Mesendoderm (in vitro differentiated cells): ENCODE data around the gene NBPF1.
A peak's percentile ranks its signal among the peaks of the same experiment; 100 is the strongest.
"Not testable (repeated sequence)": the region's sequence is repeated elsewhere in the genome, so short reads cannot be mapped to it uniquely, and the experiment has no call there.

Source experiments
- DNase-seq: peaks from one replicate; pipeline ENCODE4 v3.0.0; 2013
- H2AK5ac ChIP-seq: 2 replicates; pipeline ENCODE4 v1.6.1; 2013; ENCODE audit warnings: low read length, inconsistent platforms
- H2BK120ac ChIP-seq: 2 replicates; pipeline ENCODE4 v1.6.1; 2013; ENCODE audit warnings: low read depth, mild to moderate bottlenecking, low read length, moderate library complexity, mixed read lengths
- H2BK15ac ChIP-seq: replicated peaks from 2 replicates; pipeline ENCODE4 v1.6.1; 2013; ENCODE audit warnings: low read depth, mild to moderate bottlenecking, moderate library complexity
- H2BK5ac ChIP-seq: 2 replicates; pipeline ENCODE4 v1.6.1; 2013; ENCODE audit warnings: low read length, inconsistent platforms
- H3K18ac ChIP-seq: 2 replicates; pipeline ENCODE4 v1.6.1; 2013; ENCODE audit warnings: mild to moderate bottlenecking, low read length, mixed read lengths
- H3K23ac ChIP-seq: one replicate; pipeline ENCODE4 v1.6.1; 2013; ENCODE audit warnings: low read length
- H3K27ac ChIP-seq: 2 replicates; pipeline ENCODE4 v1.5.1; 2013; ENCODE audit warnings: low read depth, mild to moderate bottlenecking, inconsistent platforms, low read length, moderate library complexity
- H3K27me3 ChIP-seq: 2 replicates; pipeline ENCODE4 v1.6.1; 2013; ENCODE audit warnings: low read length, control low read depth, mild to moderate bottlenecking, inconsistent platforms; ENCODE audit not compliant: insufficient read depth, poor library complexity
- H3K36me3 ChIP-seq: 2 replicates; pipeline ENCODE4 v1.6.1; 2013; ENCODE audit warnings: low read length, inconsistent platforms; ENCODE audit not compliant: control insufficient read depth, insufficient read depth
- H3K4ac ChIP-seq: one replicate; pipeline ENCODE4 v1.6.1; 2013; ENCODE audit warnings: low read depth, mild to moderate bottlenecking, low read length, moderate library complexity
- H3K4me1 ChIP-seq: 2 replicates; pipeline ENCODE4 v1.6.1; 2013; ENCODE audit warnings: low read depth, low read length, inconsistent platforms; ENCODE audit not compliant: control insufficient read depth
- H3K4me2 ChIP-seq: 2 replicates; pipeline ENCODE4 v1.6.1; 2013; ENCODE audit warnings: low read length
- H3K4me3 ChIP-seq: 2 replicates; pipeline ENCODE4 v1.5.1; 2013; ENCODE audit warnings: mild to moderate bottlenecking, low read length
- H3K56ac ChIP-seq: one replicate; pipeline ENCODE4 v1.6.1; 2013; ENCODE audit warnings: low read length
- H3K79me1 ChIP-seq: 2 replicates; pipeline ENCODE4 v1.6.1; 2013; ENCODE audit warnings: low read length, inconsistent platforms
- H3K79me2 ChIP-seq: 2 replicates; pipeline ENCODE4 v1.6.1; 2013; ENCODE audit warnings: mild to moderate bottlenecking, low read length; ENCODE audit not compliant: control insufficient read depth, insufficient read depth
- H3K9ac ChIP-seq: 2 replicates; pipeline ENCODE4 v1.6.1; 2013; ENCODE audit warnings: low read length, inconsistent platforms
- H4K5ac ChIP-seq: one replicate; pipeline ENCODE4 v1.6.1; 2013; ENCODE audit warnings: low read length
- H4K8ac ChIP-seq: one replicate; pipeline ENCODE4 v1.6.1; 2013; ENCODE audit warnings: low read depth, mild to moderate bottlenecking, control low read depth, low read length, moderate library complexity
- WGBS: extraction: QIAGEN DNeasy Blood & Tissue Kit; methylation state at CpG from one replicate; pipeline ENCODE4 v1.1.7; 2013; ENCODE audit warnings: low lambda C conversion rate, missing lambda C conversion rate; ENCODE audit not compliant: insufficient coverage; ENCODE audit errors: extremely low coverage; 5-methylcytosine and 5-hydroxymethylcytosine counted together

Gene NBPF1

DNA sequence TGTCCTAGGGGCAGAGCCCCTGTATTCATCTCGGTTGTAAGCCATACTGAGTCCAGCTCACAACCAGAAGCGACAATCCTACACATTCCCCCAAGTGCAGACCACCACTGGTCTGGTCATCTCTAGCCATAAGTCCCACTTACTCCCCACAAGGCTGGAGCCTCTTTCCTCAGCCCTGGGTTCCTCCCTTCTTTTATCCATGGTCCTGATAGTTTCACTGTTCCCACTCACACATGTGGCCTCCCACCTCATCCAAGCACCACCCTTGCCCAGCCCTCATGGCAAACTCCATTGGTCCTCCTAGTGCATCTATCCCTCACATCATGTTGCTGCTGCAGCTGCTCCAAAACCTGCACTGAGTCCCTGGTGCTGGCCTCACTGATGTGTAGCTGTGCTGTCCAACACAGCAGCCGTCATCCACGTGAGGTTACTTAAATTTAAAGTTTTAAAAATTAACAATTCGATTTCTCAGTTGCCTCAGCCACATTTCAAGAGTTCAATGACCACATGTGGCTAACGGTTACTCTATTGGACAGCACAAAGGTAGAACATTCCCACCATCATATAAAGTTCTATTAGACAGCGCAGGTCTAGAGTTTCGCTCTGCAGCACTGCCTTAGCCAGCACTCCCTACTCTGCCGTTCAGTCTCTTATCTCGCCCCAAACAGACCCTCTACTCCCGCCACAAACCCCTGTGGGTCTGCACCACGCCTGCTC is 30.3 kb upstream of the NBPF1 start:
- H2BK15ac ChIP-seq, H3K27ac ChIP-seq, H3K4me1 ChIP-seq, H2BK120ac ChIP-seq, H3K27me3 ChIP-seq, H3K79me2 ChIP-seq, H4K5ac ChIP-seq, DNase-seq, H3K23ac ChIP-seq, H2BK5ac ChIP-seq, H4K8ac ChIP-seq, H3K18ac ChIP-seq, H3K36me3 ChIP-seq, H3K4ac ChIP-seq: not testable (repeated sequence)
- Histone ChIP-seq H3K9ac (peak overlapping the region; percentile 75), H3K79me1 (peaks cover 14% of the 10 kb centered on the region), H2AK5ac (peak overlapping the region; percentile 53), H3K56ac (peak overlapping the region; percentile 85), H3K4me3 (peak overlapping the region; percentile 57), H3K4me2 (peak overlapping the region; percentile 68)
- WGBS, result no CpG with 5 or more reads among the region's 12 CpGs

DNA sequence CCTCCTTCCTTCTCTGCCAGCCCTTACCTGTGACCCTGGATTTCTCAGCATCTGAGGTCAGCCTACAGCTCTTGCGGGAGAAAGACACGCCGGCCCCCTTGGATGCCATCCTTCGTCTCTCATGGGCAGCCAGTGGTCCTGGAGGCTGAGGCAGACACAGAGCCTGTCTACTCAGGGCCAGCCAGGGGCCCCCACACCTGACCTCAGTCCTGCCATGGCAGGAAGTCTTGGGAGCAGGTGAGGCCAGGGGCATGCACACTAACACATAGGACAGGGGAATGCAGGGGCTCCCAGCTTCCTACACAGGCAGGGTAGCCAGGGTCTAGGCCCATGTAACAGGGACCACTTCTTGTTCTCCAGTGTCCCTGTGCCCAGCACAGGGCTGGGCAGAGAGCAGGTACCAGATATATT is 29.6 kb upstream of the NBPF1 start:
- not testable (repeated sequence) for H4K8ac ChIP-seq, H3K4me1 ChIP-seq, H3K27ac ChIP-seq, H2AK5ac ChIP-seq, H2BK5ac ChIP-seq, H4K5ac ChIP-seq, H3K27me3 ChIP-seq, H3K36me3 ChIP-seq, H2BK120ac ChIP-seq, H3K56ac ChIP-seq, H3K4me2 ChIP-seq, H3K18ac ChIP-seq, DNase-seq, H2BK15ac ChIP-seq, H3K4me3 ChIP-seq, H3K23ac ChIP-seq, H3K4ac ChIP-seq, H3K79me2 ChIP-seq, H3K9ac ChIP-seq
- H3K79me1 ChIP-seq, result peaks cover 16% of the 10 kb centered on the region
- whole genome bisulfite sequencing, result no CpG with 5 or more reads among the region's 4 CpGs

DNA sequence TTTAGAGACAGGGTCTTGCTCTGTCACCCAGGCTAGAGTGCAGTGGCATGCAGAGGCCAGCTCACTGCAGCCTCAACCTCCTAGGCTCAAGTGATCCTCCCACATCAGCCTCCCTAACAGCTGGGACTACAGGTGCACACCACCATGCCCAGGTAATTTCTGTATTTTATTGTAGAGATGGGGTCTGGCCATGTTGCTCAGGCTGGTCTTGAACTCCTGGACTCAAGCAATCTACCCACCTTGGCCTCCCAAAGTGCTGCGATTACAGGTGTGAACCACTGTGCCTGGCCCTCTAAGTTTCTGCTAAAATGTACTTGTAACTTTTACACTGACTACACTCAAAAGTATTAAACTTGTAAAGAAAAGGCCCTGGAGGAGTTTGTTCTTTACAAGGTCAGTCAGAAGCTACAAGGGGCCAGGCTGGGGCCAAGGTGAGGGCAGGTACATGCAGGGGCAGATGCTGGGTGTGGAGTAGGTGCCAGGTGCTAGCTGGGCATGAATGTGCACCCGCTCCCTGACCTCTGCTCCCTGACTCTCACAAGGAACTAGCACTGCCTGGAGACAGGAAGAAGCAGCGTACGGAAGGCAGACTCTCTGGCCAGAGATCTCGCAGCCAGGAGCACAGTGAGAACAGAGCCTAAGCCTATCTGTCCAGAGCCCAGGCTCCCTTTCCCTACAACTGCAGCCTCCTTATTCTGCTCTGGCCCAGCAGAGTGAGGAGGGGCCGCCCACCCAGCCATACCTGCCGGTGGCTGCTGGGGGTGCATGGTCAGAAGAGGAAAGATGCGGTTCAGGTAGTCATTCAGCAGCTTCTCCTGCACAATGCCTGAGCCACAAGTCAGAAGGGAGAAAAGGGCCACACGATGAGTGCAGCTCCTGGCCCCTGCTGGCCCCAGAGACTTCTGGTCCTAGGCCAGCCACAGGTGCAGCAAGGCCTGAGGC is 28.9 kb upstream of the NBPF1 start:
- H4K5ac ChIP-seq, H2BK5ac ChIP-seq, H3K36me3 ChIP-seq, DNase-seq, H2BK120ac ChIP-seq, H3K79me2 ChIP-seq, H3K23ac ChIP-seq, H3K4me1 ChIP-seq, H3K9ac ChIP-seq, H3K27ac ChIP-seq, H3K18ac ChIP-seq, H4K8ac ChIP-seq, H3K4ac ChIP-seq, H3K56ac ChIP-seq, H3K4me2 ChIP-seq, H2AK5ac ChIP-seq, H3K27me3 ChIP-seq, H3K4me3 ChIP-seq, H2BK15ac ChIP-seq: not testable (repeated sequence)
- H3K79me1 ChIP-seq, result peaks cover 16% of the 10 kb centered on the region
- WGBS, result no CpG with 5 or more reads among the region's 9 CpGs

DNA sequence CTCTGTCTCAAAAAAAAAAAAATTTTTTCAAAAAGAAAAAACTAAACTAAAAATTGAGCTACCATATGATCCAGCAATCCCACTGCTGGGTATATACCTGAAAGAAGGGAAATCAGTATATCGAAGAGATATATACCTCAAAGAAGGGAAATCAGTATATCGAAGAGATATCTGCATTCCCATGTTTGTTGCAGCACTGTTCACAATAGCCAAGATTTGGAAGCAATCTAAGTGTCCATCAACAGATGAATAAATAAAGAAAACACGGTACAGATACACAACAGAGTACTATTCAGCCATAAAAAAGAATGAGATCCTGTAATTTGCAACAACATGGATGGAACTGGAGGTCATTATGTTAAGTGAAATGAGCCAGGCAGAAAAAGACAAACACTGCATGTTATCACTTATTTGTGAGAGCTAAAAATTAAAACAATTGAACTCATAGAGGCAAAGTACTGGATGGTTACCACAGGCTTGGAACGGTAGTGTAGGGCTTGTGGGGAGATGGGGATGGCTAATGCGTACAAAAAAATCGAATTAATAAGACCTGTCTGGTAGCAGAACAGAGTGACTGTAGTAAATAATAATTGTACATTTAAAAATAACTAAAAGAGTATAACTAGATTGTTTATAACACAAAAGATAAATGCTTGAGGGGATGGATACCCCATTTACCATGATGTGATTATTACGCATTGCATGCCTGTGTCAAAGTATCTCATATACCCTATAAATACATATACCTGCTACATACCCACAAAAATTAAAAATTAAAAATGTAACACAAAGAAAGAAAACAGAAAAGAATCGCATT is 28.0 kb upstream of the NBPF1 start:
- not testable (repeated sequence) for H3K23ac ChIP-seq, H3K27me3 ChIP-seq, H2AK5ac ChIP-seq, H3K4me1 ChIP-seq, H3K4me3 ChIP-seq, H3K9ac ChIP-seq, H3K56ac ChIP-seq, H3K79me2 ChIP-seq, H3K4me2 ChIP-seq, H2BK120ac ChIP-seq, H4K5ac ChIP-seq, H4K8ac ChIP-seq, H3K27ac ChIP-seq, H3K4ac ChIP-seq, H2BK15ac ChIP-seq, H3K36me3 ChIP-seq, H3K18ac ChIP-seq, DNase-seq, H2BK5ac ChIP-seq
- peaks cover 20% of the 10 kb centered on the region for H3K79me1 ChIP-seq
- no CpG with 5 or more reads among the region's 8 CpGs for WGBS

DNA sequence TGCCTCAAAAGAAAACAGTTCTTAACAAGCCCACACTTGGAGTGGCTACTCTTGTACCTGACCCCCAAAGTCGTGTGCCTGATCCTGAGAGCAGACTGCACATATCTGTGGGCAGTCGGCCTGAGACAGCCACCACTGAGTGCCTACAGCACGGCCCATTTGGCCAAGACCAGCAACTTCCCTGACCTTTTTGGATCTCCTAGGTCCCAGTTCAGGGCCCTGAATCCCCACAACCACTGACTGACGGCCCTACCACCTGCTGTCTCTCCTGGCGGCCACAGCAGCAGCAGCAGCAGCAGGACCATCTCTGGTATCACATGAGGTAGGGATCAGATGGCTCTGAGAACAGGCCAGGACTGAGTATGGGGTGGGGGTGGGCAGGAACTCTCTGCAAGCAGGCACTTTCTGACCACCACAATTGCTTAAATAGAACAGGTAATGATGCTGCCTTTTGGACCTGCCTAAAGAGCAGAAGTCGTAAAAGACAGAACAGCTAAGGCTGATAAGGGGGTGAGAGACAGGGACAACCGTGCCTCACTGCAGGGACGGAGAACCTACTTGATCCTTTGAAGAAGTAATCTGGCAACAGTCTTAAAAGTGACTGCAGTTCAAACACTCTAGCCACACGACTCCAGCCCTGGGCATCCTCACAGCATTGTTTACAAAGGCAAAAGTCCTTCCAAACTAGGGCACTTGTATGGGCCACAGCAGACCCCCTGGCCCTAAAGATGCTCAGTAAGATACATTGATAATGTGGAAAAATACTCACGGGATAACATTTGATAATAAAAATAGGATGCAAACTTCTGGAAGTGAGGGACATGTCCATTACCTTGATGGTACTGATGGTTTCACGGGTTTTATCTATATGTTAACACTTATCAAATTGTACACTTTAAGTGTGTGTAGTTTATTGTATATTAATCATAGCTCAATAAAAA is 26.0 kb upstream of the NBPF1 start:
- WGBS, result no CpG with 5 or more reads among the region's 11 CpGs
- H3K27me3 ChIP-seq, H3K23ac ChIP-seq, H2BK120ac ChIP-seq, H3K56ac ChIP-seq, H3K4me3 ChIP-seq, H3K4ac ChIP-seq, H3K9ac ChIP-seq, H3K4me2 ChIP-seq, H2BK5ac ChIP-seq, H2AK5ac ChIP-seq, H3K18ac ChIP-seq, H3K79me2 ChIP-seq, H3K36me3 ChIP-seq, H4K5ac ChIP-seq, H4K8ac ChIP-seq, H3K4me1 ChIP-seq, H2BK15ac ChIP-seq: not testable (repeated sequence)
- DNase-seq, result peak; percentile 89
- peak overlapping the region; percentile 37 for H3K27ac ChIP-seq
- peaks cover 20% of the 10 kb centered on the region for H3K79me1 ChIP-seq
